Natural killer cell treated with Interleukin-12 subunit alpha and Interleukin-12 subunit beta and Interleukin-15 and Interleukin-18, amount 100 ng/mL, for 72 hours (primary cell): ENCODE results near the gene CHCHD6. TPM values are rescaled to one million over a fixed set of nuclear protein-coding genes. Genes with fewer than 3 reads are reported as not detected.

Experiments used
- ATAC-seq, 2 donors: fragments of 150-1000 bp; cut with Tn5 transposase in 1 of 2; sonication (Bioruptor Pico), chemical (Tn5 transposase) in 1 of 2; 2 replicates each; pipeline ENCODE4 v1.10.0; 2021
- DNase-seq: peaks from one replicate; pipeline ENCODE4 v3.0.0; 2022; ENCODE audit warnings: low spot score
- H3K27ac Mint-ChIP-seq, 2 donors: 1 replicate in 1 of 2; 2 replicates in 1 of 2; pipeline ENCODE4 v1.8.0; 2022; ENCODE audit warnings: mixed read lengths in 2 of 2, mild to moderate bottlenecking in 1 of 2, moderate library complexity in 1 of 2
- H3K27me3 Mint-ChIP-seq, 2 donors: 1 replicate in 1 of 2; 2 replicates in 1 of 2; pipeline ENCODE4 v1.8.0; 2022; ENCODE audit warnings: mixed read lengths in 2 of 2
- H3K36me3 Mint-ChIP-seq: one replicate; pipeline ENCODE4 v1.8.0; 2022; ENCODE audit warnings: mixed read lengths
- H3K4me1 Mint-ChIP-seq, 2 donors: 1 replicate in 1 of 2; 2 replicates in 1 of 2; pipeline ENCODE4 v1.8.0; 2022; ENCODE audit warnings: low read depth in 2 of 2, mixed read lengths in 2 of 2, mild to moderate bottlenecking in 1 of 2
- H3K4me3 Mint-ChIP-seq: one replicate; pipeline ENCODE4 v1.8.0; 2022; ENCODE audit warnings: mixed read lengths
- H3K9me3 Mint-ChIP-seq: 2 replicates; pipeline ENCODE4 v1.8.0; 2022; ENCODE audit warnings: mixed read lengths
- total RNA-seq, 2 donors: library from RNA; stranded (reverse); gene quantifications; one replicate each; pipeline ENCODE4 v1.2.3, GENCODE V29; 2022

Gene CHCHD6
- total RNA-seq, 2 donors from 2014 or later = 8.0 to 13.3 TPM

- ATAC-seq (no peak), DNase-seq (no peak)
- Mint-ChIP-seq H3K9me3 (no peaks in the 10 kb centered on the region), H3K36me3 (no peaks in the 10 kb centered on the region), H3K27me3 (no peaks in the 10 kb centered on the region), H3K27ac (no peak overlapping the region), H3K4me3 (no peak overlapping the region), H3K4me1 (no peaks in the 10 kb centered on the region)
These were observed 252.3 kb downstream of the CHCHD6 start for GRCh38 chr3:126956361-126956760.

DNA sequence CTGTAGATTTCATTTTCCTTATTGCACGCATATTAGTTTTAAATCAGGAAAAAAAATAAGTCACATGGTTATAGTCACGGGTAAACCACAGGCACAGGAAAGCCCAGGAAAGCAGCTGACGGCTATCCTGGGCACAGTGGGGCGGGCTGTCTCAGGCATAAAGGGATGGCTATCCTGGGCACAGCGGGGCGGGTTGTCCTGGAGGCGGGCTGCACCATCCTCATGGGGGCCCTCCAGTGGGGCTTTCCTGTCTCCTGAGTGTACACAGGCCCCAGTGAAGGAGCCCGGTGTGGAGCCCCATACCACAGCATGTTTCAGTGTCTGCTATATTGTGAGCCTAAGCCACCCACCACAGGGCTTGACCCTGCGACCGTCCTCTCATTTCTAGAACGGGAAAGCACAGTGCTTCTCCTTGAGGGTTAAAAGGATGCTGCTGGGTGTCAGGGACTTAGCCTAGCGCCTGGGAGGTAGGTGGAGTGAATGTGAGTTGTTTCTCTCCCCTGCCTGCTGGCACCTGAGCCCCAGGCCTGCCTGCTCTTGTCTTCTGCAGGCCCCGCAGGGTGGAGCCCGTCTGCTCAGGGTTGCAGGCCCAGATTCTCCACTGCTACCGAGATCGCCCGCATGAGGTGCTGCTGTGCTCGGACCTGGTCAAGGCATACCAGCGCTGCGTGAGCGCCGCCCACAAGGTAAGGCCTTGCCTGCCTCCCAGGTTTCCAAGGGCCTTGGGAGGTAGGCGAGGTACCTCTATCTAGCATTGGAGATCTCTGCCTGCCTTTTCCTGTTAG lies 253.0 kb downstream of the CHCHD6 start:
- Mint-ChIP-seq H3K4me3 (no peak overlapping the region), H3K9me3 (no peaks in the 10 kb centered on the region), H3K27me3 (no peaks in the 10 kb centered on the region), H3K4me1 (no peaks in the 10 kb centered on the region), H3K36me3 (no peaks in the 10 kb centered on the region), H3K27ac (no peak overlapping the region)
- ATAC-seq (no peak), DNase-seq (peak; percentile 60)

DNA sequence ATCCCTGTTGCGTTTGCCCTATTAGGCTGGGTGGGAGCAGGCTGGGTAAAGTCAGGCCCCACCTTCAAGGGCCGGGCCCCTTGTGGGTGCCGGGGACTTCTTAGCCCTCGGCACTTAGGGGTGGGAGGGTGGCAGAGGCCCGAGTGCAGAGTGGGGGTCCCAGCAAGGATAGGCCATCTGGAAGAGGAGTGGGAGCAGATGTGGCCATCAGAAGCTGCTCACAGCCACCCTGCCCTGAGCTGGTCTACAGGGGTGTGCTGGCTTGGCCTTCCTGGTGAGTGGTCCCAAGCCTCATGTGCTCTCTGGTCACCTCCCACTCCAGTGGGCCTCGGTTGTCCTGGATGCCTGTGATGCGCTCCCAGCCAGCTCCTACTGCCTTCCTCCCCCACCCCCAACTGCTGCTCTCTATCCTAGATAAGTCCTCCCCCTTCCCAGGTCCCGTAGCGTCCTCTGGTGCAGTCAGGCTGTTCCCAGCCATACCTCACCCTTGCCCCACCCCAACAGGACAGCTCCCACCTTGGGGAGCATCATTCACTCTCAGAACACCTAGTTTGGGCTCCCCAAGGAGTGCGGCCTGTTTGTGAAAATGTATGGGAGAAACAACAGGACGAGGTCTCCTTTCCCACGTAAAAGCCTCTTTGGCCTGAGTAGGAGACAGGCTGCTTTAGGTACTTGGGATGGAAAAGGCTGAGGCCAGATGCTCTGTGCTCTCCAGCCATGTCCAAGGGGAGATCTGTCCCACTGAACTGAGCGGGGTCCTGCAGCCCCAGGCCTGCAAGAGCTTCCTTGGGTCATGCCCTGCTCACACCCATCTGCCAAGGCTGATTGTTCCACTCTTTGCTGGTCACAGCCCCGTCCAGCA lies 254.0 kb downstream of the CHCHD6 start:
- Mint-ChIP-seq H3K36me3 (no peaks in the 10 kb centered on the region), H3K4me1 (no peaks in the 10 kb centered on the region), H3K9me3 (no peaks in the 10 kb centered on the region), H3K27me3 (no peaks in the 10 kb centered on the region), H3K27ac (no peak overlapping the region), H3K4me3 (no peak overlapping the region)
- no peak for ATAC-seq
- DNase-seq = peak; percentile 31

DNA sequence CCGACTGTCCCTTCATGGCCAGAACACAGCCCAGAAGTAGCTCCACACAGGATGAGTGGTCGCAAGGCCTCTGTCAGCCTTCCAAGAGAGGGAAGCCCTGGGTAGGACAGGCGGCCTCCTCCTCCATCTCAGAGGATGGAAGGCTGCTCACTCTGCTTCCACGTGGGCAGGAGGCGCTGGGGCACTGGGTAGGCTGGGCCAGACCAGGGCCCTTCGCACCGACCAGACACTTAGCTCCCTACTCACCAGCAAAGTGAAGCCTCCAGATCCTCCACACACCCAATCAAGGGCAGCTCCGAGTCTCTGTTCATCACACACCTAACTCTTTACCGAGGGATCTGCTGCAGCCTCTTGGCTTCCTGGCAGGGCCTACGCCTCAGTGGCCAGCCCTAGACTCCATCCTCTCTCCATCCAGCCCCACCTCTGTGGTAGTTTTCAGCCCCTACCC lies 254.6 kb downstream of the CHCHD6 start:
- Mint-ChIP-seq H3K36me3 (no peaks in the 10 kb centered on the region), H3K4me1 (no peaks in the 10 kb centered on the region), H3K27ac (no peak overlapping the region), H3K27me3 (no peaks in the 10 kb centered on the region), H3K9me3 (no peaks in the 10 kb centered on the region), H3K4me3 (no peak overlapping the region)
- DNase-seq = peak; percentile 8
- no peak for ATAC-seq

GRCh38 chr3:126959136-126959920 lies 255.3 kb downstream of the CHCHD6 start:
- no peaks in the 10 kb centered on the region for H3K4me1 Mint-ChIP-seq
- H3K9me3 Mint-ChIP-seq = no peaks in the 10 kb centered on the region
- H3K27ac Mint-ChIP-seq = no peak overlapping the region
- no peak overlapping the region for H3K4me3 Mint-ChIP-seq
- no peaks in the 10 kb centered on the region for H3K36me3 Mint-ChIP-seq
- DNase-seq (peak; percentile 32), ATAC-seq (no peak)
- H3K27me3 Mint-ChIP-seq = no peaks in the 10 kb centered on the region

DNA sequence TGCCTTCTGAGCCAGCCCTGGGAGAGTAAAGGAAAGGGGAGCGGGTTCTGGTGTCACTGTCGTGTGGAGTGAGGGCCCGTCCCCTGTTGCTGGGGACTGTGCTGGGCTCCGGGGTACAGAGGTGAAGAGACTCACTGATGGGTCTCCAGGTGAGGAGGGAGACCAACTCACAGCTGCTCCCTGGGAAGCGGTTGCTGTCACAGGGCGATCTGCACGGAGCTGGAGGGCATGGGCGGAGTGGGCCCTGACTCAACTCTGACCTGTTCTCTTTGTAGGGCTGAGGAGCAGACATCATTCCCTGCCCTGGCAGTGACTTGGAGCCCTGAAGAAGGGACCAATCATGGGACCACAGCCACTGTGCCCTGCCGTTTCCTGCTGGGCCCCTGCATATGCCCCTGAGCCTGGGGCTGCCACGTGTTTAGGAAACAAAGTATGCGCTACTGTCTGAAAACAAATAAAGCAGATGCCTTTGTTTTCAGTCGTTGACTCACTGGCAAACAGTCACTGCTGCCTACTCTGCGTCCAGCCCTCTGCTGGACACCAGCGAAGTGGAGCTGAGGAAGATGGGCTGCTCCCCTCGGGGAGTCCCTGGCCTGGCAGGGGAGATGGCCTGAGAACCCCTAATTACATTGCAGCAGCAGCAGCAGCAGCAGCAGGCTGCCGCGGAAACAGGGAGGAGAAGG lies 256.0 kb downstream of the CHCHD6 start:
- DNase-seq = peak; percentile 16
- Mint-ChIP-seq H3K36me3 (no peaks in the 10 kb centered on the region), H3K27ac (no peak overlapping the region), H3K9me3 (no peaks in the 10 kb centered on the region), H3K4me1 (no peaks in the 10 kb centered on the region), H3K4me3 (no peak overlapping the region), H3K27me3 (no peaks in the 10 kb centered on the region)
- no peak for ATAC-seq

- DNase-seq (peak; percentile 32), ATAC-seq (no peak)
- Mint-ChIP-seq H3K4me1 (no peaks in the 10 kb centered on the region), H3K4me3 (no peak overlapping the region), H3K27ac (no peak overlapping the region), H3K9me3 (no peaks in the 10 kb centered on the region), H3K36me3 (no peaks in the 10 kb centered on the region), H3K27me3 (no peaks in the 10 kb centered on the region)
These were observed 256.6 kb downstream of the CHCHD6 start for GRCh38 chr3:126960604-126960995.

DNA sequence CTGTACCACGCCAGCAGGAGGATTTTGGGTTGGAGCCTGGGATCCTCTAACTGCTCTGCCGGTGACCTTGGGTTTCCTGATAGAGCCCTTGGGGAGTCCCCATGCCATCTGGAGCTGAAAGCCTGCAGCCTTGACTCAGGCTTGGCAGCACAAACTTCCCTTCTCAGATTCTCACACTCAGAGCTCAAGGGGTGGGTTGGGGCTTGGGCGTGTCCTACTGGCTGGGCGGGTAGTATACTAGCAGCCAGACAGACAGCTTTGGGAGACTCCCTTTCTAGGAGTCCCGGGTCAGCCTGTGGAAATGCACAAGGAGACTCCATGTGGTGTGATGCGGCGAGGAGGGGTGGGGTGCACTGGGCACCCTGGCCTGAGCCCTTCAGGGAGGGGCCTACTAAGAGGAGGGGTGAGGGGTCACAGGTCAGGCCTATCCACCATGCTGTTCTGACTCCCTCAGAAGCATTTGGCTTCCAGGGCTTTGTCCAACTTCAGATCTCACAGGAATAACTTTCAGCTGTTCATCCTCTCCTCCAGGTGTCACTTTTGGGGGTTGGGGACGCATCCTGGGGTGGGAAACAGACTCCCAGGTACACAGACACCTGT lies 257.3 kb downstream of the CHCHD6 start:
- no peaks in the 10 kb centered on the region for H3K4me1 Mint-ChIP-seq
- ATAC-seq (no peak), DNase-seq (peak; percentile 23)
- no peaks in the 10 kb centered on the region for H3K9me3 Mint-ChIP-seq
- no peak overlapping the region for H3K4me3 Mint-ChIP-seq
- no peaks in the 10 kb centered on the region for H3K27me3 Mint-ChIP-seq
- no peak overlapping the region for H3K27ac Mint-ChIP-seq
- no peaks in the 10 kb centered on the region for H3K36me3 Mint-ChIP-seq

DNA sequence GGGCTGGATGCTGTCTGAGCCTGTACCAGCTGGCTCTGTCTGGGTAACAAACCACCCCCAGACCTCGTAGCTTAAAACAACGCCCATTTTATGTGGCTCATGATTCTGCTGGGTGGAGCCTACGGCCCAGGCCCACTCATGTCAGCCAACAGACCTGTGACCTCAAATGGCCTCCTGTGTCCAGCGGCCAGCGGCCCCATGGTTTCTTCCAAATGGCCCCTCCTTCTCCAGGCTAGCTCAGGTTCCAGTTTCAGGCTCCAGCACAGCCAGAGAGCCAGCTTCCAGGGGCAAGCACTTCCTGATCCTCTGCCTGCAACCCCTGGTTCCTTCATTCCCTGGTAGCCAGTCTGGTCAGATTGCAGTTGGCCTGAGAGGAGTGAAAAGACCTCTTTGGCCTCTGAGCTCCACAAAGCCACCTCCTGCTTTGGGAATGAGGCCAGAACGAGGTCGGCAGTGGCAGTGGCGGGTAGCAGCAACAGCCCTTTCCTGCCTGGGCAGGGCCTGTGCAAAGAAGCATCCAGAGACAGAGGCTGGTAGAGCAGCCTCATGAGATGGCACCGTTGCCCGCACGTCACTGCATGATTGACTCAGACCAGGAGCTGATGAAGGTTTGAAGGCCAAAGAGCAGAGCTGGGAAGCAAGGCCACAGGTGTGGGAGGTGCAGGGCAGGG lies 257.9 kb downstream of the CHCHD6 start:
- no peaks in the 10 kb centered on the region for H3K36me3 Mint-ChIP-seq
- ATAC-seq (no peak), DNase-seq (no peak)
- no peak overlapping the region for H3K4me3 Mint-ChIP-seq
- no peaks in the 10 kb centered on the region for H3K27me3 Mint-ChIP-seq
- no peaks in the 10 kb centered on the region for H3K9me3 Mint-ChIP-seq
- no peak overlapping the region for H3K27ac Mint-ChIP-seq
- no peaks in the 10 kb centered on the region for H3K4me1 Mint-ChIP-seq

GRCh38 chr3:126962756-126963155 lies 258.7 kb downstream of the CHCHD6 start:
- no peak for DNase-seq
- ATAC-seq = no peak
- Mint-ChIP-seq H3K4me1 (no peaks in the 10 kb centered on the region), H3K9me3 (no peaks in the 10 kb centered on the region), H3K36me3 (no peaks in the 10 kb centered on the region), H3K27ac (no peak overlapping the region), H3K4me3 (no peak overlapping the region), H3K27me3 (peaks cover 0 to 3% of the 10 kb centered on the region in 2 donors)

DNA sequence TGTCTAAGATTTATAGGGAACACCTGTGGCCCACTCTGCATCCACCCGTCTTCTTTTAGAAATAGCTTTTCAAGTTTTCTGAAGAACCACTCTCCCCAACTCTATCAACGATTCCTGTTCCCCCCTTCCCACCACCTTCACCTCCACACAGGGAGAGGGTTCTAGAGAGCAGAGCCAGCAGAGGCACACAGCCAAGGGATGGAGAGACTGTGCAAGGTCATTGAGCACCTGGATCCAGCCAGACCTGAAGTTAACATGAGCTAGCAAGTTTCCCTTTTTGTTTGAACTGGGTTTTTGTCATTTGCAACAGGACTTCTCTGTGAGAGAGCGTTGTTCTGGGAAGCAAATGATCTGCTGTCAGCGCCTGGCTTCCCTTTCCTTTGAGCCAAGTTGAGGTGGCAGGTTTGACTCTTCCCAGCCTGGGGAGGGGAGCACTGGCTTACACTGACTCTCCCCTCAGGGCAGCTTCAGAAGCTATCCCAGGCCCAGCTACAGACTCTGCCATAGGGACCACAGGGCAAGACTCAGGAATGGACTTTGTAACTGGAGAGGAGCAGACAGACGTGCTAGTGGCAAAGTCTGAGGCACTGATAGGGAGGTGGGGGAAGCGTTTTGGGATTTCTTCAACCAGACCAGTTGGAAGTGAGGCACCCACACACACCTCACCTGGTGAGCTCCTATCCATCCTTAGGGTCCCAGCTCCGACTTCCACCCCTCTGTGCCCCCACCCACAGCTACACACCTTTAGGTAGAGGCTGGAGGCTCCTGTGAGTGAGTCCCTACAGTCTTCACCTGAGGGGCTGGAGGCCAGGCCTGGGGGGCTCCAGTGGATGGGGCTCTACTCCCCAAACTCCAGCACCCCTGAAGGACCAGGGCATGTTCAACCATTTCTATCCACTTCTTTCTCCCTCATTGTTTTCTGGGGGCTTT lies 259.5 kb downstream of the CHCHD6 start:
- ATAC-seq = no peak
- Mint-ChIP-seq H3K36me3 (no peaks in the 10 kb centered on the region), H3K27ac (no peak overlapping the region), H3K9me3 (no peaks in the 10 kb centered on the region), H3K4me3 (no peak overlapping the region), H3K27me3 (peaks cover 0 to 7% of the 10 kb centered on the region in 2 donors), H3K4me1 (no peaks in the 10 kb centered on the region)
- DNase-seq = no peak

DNA sequence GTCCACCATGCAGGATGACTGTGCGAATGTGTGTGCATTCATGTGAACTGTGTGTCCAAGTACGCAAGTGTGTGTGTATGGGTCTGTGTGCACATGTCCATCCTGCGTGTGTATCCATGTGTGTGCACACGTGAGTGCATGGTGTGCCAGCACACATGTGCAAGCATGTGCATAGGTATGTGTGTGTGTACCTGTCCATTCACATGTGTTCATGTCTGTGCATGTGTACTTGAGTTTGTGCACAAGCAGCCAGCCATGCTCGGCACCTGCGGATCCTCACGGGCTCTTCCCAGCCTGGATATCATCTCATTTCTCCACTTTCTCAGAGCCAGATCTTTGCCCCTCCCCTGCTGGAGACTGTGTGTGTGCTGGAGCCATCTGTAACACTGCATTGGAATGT lies 260.2 kb downstream of the CHCHD6 start:
- no peaks in the 10 kb centered on the region for H3K9me3 Mint-ChIP-seq
- H3K4me1 Mint-ChIP-seq = no peaks in the 10 kb centered on the region
- ATAC-seq (no peak), DNase-seq (no peak)
- no peaks in the 10 kb centered on the region for H3K36me3 Mint-ChIP-seq
- peaks cover 0 to 9% of the 10 kb centered on the region in 2 donors for H3K27me3 Mint-ChIP-seq
- H3K4me3 Mint-ChIP-seq = no peak overlapping the region
- H3K27ac Mint-ChIP-seq = no peak overlapping the region
